ENCODE results near the gene PRDM5. TPM values are rescaled to one million over a fixed set of nuclear protein-coding genes. Genes with fewer than 3 reads are reported as not detected.

Gene PRDM5
- total RNA-seq, 1 donor from 2014 or later: 16.6 TPM

GRCh38 chr4:120960656-120961267, 38.2 kb upstream of the PRDM5 start:
- no peak for DNase-seq
- no peaks in the 10 kb centered on the region for H3K9me3 Mint-ChIP-seq (ENCODE audit: unreplicated experiment)
- no peaks in the 10 kb centered on the region for H3K27me3 Mint-ChIP-seq (ENCODE audit: unreplicated experiment)
- H3K27ac Mint-ChIP-seq (ENCODE audit: unreplicated experiment): no peak overlapping the region
- H3K36me3 Mint-ChIP-seq (ENCODE audit: unreplicated experiment): no peaks in the 10 kb centered on the region
- no peak overlapping the region for H3K4me3 Mint-ChIP-seq (ENCODE audit: unreplicated experiment)
- TF ChIP-seq, protein P1, sequence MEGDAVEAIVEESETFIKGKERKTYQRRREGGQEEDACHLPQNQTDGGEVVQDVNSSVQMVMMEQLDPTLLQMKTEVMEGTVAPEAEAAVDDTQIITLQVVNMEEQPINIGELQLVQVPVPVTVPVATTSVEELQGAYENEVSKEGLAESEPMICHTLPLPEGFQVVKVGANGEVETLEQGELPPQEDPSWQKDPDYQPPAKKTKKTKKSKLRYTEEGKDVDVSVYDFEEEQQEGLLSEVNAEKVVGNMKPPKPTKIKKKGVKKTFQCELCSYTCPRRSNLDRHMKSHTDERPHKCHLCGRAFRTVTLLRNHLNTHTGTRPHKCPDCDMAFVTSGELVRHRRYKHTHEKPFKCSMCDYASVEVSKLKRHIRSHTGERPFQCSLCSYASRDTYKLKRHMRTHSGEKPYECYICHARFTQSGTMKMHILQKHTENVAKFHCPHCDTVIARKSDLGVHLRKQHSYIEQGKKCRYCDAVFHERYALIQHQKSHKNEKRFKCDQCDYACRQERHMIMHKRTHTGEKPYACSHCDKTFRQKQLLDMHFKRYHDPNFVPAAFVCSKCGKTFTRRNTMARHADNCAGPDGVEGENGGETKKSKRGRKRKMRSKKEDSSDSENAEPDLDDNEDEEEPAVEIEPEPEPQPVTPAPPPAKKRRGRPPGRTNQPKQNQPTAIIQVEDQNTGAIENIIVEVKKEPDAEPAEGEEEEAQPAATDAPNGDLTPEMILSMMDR (IDR thresholded peaks at IDR 0.05; ENCODE audit: partially characterized antibody, unreplicated experiment): no peak
- H3K4me1 Mint-ChIP-seq (ENCODE audit: low read depth, unreplicated experiment): no peaks in the 10 kb centered on the region

DNA sequence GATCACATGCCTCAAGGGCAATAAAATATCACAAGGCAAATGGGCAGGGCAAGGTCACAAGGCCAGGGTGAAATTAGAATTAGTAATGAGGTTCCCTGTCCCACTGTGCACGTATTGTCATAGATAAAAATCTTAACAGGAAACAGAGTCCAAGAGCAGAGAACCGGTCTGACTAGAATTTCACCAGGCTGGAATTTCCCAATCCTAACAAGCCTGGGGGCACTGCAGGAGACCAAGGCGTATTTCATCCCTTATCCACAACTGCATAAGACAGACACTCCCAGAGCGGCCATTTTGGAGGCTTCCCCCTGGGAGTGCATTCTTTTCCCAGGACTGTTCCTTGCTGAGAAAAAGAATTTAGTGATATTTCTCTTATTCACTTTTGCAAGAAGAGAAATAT, 25.9 kb upstream of the PRDM5 start:
- H3K4me3 Mint-ChIP-seq (ENCODE audit: unreplicated experiment): no peak overlapping the region

DNA sequence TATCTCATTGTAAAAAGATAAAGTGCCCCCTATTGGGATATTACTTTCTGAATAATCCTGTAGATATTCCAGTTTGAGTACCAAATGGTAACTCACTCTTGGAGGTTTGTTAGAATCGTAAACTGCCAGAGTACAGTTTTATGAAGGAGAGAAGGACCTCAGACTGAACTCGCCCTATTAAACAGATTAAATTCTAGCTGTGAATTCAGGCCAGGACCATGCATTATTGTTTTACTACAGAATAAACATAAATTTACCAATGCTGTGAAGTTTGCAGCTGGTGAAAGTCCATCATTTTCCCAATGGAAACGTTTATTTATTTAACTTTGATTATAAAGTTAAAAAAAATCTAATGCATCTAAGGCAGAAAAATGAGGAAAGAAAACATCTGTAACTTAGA, 20.2 kb upstream of the PRDM5 start:
- TF ChIP-seq, protein P1 (IDR thresholded peaks at IDR 0.05; ENCODE audit: partially characterized antibody, unreplicated experiment): no peak
- H3K9me3 Mint-ChIP-seq (ENCODE audit: unreplicated experiment): peaks cover 3% of the 10 kb centered on the region
- no peak for DNase-seq
- no peaks in the 10 kb centered on the region for H3K36me3 Mint-ChIP-seq (ENCODE audit: unreplicated experiment)
- no peaks in the 10 kb centered on the region for H3K27me3 Mint-ChIP-seq (ENCODE audit: unreplicated experiment)
- no peak overlapping the region for H3K27ac Mint-ChIP-seq (ENCODE audit: unreplicated experiment)
- H3K4me3 Mint-ChIP-seq (ENCODE audit: unreplicated experiment): no peak overlapping the region
- H3K4me1 Mint-ChIP-seq (ENCODE audit: low read depth, unreplicated experiment): no peaks in the 10 kb centered on the region

More for the DNA sequence above, 25.9 kb upstream of the PRDM5 start:
- H3K27me3 Mint-ChIP-seq (ENCODE audit: unreplicated experiment): no peaks in the 10 kb centered on the region
- TF ChIP-seq, protein P1 (IDR thresholded peaks at IDR 0.05; ENCODE audit: partially characterized antibody, unreplicated experiment): no peak
- no peak overlapping the region for H3K27ac Mint-ChIP-seq (ENCODE audit: unreplicated experiment)
- no peaks in the 10 kb centered on the region for H3K36me3 Mint-ChIP-seq (ENCODE audit: unreplicated experiment)
- peaks cover 5% of the 10 kb centered on the region for H3K9me3 Mint-ChIP-seq (ENCODE audit: unreplicated experiment)
- no peaks in the 10 kb centered on the region for H3K4me1 Mint-ChIP-seq (ENCODE audit: low read depth, unreplicated experiment)
- no peak for DNase-seq

DNA sequence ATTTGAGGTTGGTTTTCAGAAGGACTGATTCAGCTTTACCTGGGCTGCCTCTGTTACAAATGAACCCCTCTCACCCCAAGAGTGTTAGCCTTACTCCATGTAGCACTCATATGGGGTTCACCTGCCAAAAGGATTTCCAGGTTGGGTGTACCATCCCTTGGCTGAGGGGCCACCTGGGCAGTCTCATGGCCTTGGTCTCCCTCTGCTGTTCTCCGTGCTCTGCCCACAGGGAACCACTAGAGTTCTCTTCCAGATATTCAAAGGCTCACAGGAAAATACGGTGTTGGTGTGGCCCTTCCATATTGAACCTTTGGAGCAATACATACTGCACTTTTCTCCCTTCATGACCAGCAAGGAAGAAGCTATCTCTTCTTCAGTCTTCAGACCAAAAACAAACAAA, 18.0 kb upstream of the PRDM5 start:
- H3K4me1 Mint-ChIP-seq (ENCODE audit: low read depth, unreplicated experiment): no peaks in the 10 kb centered on the region
- H3K9me3 Mint-ChIP-seq (ENCODE audit: unreplicated experiment): no peaks in the 10 kb centered on the region
- no peak overlapping the region for H3K27ac Mint-ChIP-seq (ENCODE audit: unreplicated experiment)

GRCh38 chr4:120939693-120940092, 17.2 kb upstream of the PRDM5 start:
- Mint-ChIP-seq H3K4me1 (ENCODE audit: low read depth, unreplicated experiment) (no peaks in the 10 kb centered on the region), H3K4me3 (ENCODE audit: unreplicated experiment) (no peak overlapping the region), H3K27ac (ENCODE audit: unreplicated experiment) (no peak overlapping the region), H3K36me3 (ENCODE audit: unreplicated experiment) (no peaks in the 10 kb centered on the region), H3K27me3 (ENCODE audit: unreplicated experiment) (no peaks in the 10 kb centered on the region), H3K9me3 (ENCODE audit: unreplicated experiment) (no peaks in the 10 kb centered on the region)
- TF ChIP-seq, protein P1 (IDR thresholded peaks at IDR 0.05; ENCODE audit: partially characterized antibody, unreplicated experiment): no peak
- DNase-seq: no peak

More for the DNA sequence above, 18.0 kb upstream of the PRDM5 start:
- DNase-seq: no peak
- TF ChIP-seq, protein P1 (IDR thresholded peaks at IDR 0.05; ENCODE audit: partially characterized antibody, unreplicated experiment): no peak
- H3K36me3 Mint-ChIP-seq (ENCODE audit: unreplicated experiment): no peaks in the 10 kb centered on the region
- no peak overlapping the region for H3K4me3 Mint-ChIP-seq (ENCODE audit: unreplicated experiment)
- no peaks in the 10 kb centered on the region for H3K27me3 Mint-ChIP-seq (ENCODE audit: unreplicated experiment)

Measured in glutamatergic neuron (in vitro differentiated cells).